Fibroblast of lung (primary cell): Measurements from ENCODE around the gene BCAS1.

Source experiments
- EZH2 ChIP-seq: IDR thresholded peaks from 2 replicates; pipeline ENCODE4 v1.5.1; 2012; ENCODE audit warnings: low read length, control low read depth, mild to moderate bottlenecking; ENCODE audit errors: missing control alignments
- TF ChIP-seq, protein P1 (sequence below), 2 donors: IDR thresholded peaks in 1 of 2; conservative IDR thresholded peaks in 1 of 2; 1 replicate in 1 of 2; 2 replicates in 1 of 2; pipeline ENCODE4 v1.5.1; 2011 to 2012; ENCODE audit warnings: low read length in 2 of 2, control low read depth in 1 of 2, inconsistent platforms in 1 of 2, low read depth in 1 of 2, mild to moderate bottlenecking in 1 of 2

DNA sequence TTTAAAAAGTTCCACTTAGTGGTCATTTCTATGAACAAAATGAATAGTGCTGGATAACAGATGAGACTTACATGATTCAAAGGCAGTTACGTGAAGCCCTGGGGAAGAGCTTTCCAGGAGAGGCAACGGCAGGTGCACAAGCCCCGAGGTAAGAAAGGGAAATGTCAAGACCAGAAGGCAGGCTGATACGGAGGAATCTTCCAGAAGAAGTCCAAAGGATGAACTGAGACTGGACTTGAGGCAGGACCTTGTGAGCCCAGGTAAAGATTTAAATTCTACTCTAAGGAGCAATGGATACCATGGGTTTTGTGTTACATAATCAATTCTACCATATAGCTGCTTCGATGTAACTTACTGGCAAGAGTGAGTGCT, 164.6 kb downstream of the BCAS1 start:
- TF ChIP-seq, protein P1, sequence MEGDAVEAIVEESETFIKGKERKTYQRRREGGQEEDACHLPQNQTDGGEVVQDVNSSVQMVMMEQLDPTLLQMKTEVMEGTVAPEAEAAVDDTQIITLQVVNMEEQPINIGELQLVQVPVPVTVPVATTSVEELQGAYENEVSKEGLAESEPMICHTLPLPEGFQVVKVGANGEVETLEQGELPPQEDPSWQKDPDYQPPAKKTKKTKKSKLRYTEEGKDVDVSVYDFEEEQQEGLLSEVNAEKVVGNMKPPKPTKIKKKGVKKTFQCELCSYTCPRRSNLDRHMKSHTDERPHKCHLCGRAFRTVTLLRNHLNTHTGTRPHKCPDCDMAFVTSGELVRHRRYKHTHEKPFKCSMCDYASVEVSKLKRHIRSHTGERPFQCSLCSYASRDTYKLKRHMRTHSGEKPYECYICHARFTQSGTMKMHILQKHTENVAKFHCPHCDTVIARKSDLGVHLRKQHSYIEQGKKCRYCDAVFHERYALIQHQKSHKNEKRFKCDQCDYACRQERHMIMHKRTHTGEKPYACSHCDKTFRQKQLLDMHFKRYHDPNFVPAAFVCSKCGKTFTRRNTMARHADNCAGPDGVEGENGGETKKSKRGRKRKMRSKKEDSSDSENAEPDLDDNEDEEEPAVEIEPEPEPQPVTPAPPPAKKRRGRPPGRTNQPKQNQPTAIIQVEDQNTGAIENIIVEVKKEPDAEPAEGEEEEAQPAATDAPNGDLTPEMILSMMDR (conservative IDR thresholded peaks at IDR 0.05 in 1 of 2, IDR thresholded peaks at IDR 0.05 in 1 of 2; ENCODE audit: low read depth in 1 of 2, low read length in 2 of 2), result no peak
- TF ChIP-seq EZH2, result no peak
